ENCODE data around the gene RUNX3. TPM values are rescaled to one million over a fixed set of nuclear protein-coding genes. Genes with fewer than 3 reads are reported as not detected.
A peak's percentile ranks its signal among the peaks of the same experiment; 100 is the strongest.

The RUNX3 gene
- total and polyA plus RNA-seq, 2 of the 8 experiments (the other 6 are each of a cell fraction or from before 2014, with no cell fraction given): 0.62 to 0.82 TPM

DNA sequence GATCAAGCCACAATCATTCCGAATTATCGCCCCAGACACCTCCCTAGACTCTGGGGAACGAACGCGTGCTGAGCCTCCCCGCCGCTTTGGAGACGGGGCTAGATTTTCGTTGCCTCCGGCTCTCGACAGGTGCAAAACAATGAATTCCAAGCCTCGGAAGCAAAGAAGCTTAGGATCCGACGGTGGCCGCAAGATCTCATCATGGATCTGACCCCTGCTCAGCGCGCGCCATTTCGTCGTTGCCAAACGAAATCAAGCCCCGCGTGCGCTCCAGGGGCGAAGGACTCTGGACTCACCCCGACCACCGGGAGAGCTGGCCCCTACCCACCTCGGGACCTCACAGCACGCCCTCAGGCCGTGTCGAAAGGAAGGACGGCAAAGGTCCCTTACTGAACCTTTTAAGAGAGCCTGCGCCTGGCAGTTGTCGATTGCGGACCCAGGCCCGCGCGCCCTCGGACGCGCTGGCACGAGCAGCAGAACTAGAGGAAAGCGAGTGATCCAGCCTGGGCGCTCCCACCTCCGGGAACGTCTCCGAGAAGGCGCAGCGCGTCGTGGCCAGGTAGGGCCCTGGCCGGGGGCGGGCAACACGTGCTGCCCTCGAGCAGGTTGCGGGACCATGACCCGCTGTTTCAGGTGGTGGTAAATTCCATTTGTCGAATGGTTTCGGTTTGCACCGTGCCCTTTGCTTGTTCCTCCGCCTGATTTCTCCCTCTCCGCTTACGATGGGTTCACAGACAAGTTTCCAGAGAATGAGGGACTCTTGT, 1.6 kb upstream of the RUNX3 start:
- H3K79me2 ChIP-seq (ENCODE audit: control insufficient read depth in 1 of 2, insufficient read depth in 2 of 2, low read length in 2 of 2): no peaks in the 10 kb centered on the region
- H3K9me3 ChIP-seq (ENCODE audit: insufficient read depth in 2 of 2, low read depth in 1 of 2, low read length in 1 of 2): no peaks in the 10 kb centered on the region
- no peaks in the 10 kb centered on the region for H3K36me3 ChIP-seq (ENCODE audit: control insufficient read depth in 2 of 4, insufficient read depth in 4 of 4, low read length in 3 of 4)
- peaks cover 0 to 8% of the 10 kb centered on the region in 2 experiments for H4K20me1 ChIP-seq (replicated peaks in 1 of 2; ENCODE audit: control insufficient read depth in 1 of 2, insufficient read depth in 2 of 2, low read length in 2 of 2)
- H3K4ac ChIP-seq (replicated peaks; ENCODE audit: insufficient read length, low read depth, low read length): no peak overlapping the region
- H3K79me1 ChIP-seq (ENCODE audit: low read depth, low read length): no peaks in the 10 kb centered on the region
- peaks cover 6 to 65% (median 42%) of the 10 kb centered on the region in 4 experiments for H3K4me1 ChIP-seq (replicated peaks in 1 of 4; ENCODE audit: control insufficient read depth in 3 of 4, insufficient read depth in 4 of 4, low read length in 3 of 4)
- H3K4me2 ChIP-seq (ENCODE audit: insufficient read depth in 1 of 2, low read depth in 2 of 2, low read length in 2 of 2): peak overlapping the region; percentile 89 to 90
- CTCF ChIA-PET (ENCODE audit: partially characterized antibody): interaction anchor here (0.6 to 3.4 kb wide), 19 partner anchors 10 to 279 kb away, joined by 3 to 23 read pairs (median 5); no protein-coding TSS in a partner anchor
- no peak overlapping the region for H3K56ac ChIP-seq (replicated peaks; ENCODE audit: insufficient read length, low read depth, low read length)
- no peak overlapping the region for H3K9ac ChIP-seq (replicated peaks in 1 of 4; ENCODE audit: extremely low read depth in 1 of 4, low read depth in 3 of 4, low read length in 3 of 4)
- no peak overlapping the region for H2AK5ac ChIP-seq (ENCODE audit: low read depth, low read length)
- H2AFZ ChIP-seq (ENCODE audit: low read length): peak overlapping the region; percentile 90; the same call in 1 of the 2 replicates
- H2BK20ac ChIP-seq (ENCODE audit: low read length): peak overlapping the region; percentile 80; the same call in 1 of the 2 replicates
- peaks cover 24% of the 10 kb centered on the region; the same call in 1 of the 2 replicates for H3K23me2 ChIP-seq (ENCODE audit: low read depth, low read length)
- no peak overlapping the region for H4K5ac ChIP-seq (ENCODE audit: insufficient read length, low read depth, low read length)
- no peak overlapping the region for H2BK120ac ChIP-seq (replicated peaks; ENCODE audit: low read depth, low read length)
- FAIRE-seq (no peak), DNase-seq (ENCODE audit: low read depth in 1 of 2, low spot score in 2 of 2) (peak in 1 of 2 experiments; percentile 73)
- POLR2A ChIA-PET (ENCODE audit: partially characterized antibody): interaction anchor here (1.3 to 2.0 kb wide), 2 partner anchors 8 to 84 kb away, joined by 3 to 6 read pairs; no protein-coding TSS in a partner anchor
- 2% methylated on average over 60 of the region's 63 CpGs; no CpG with 5 or more reads in 1 of the 2 experiments for WGBS, 2 experiments (ENCODE audit: extremely low coverage in 1 of 2, insufficient coverage in 1 of 2, insufficient read length in 1 of 2, insufficient replicate concordance in 2 of 2, low coverage in 1 of 2, low lambda C conversion rate in 2 of 2, missing lambda C conversion rate in 1 of 2)
- H3K27me3 ChIP-seq (replicated peaks in 1 of 4; ENCODE audit: control insufficient read depth in 3 of 4, extremely low read depth in 1 of 4, insufficient read depth in 3 of 4, low read length in 3 of 4): peaks cover 67 to 93% (median 88%) of the 10 kb centered on the region in 4 experiments
- H3K18ac ChIP-seq (ENCODE audit: extremely low read depth, low read length): peak overlapping the region; percentile 87
- peak overlapping the region; percentile 19 to 61 (median 38); a peak in 7 of 8 replicates for H3K4me3 ChIP-seq (ENCODE audit: extremely low read depth in 1 of 4, insufficient read depth in 2 of 4, low read depth in 3 of 4, low read length in 4 of 4)
- H3K14ac ChIP-seq (ENCODE audit: insufficient read length): no peak overlapping the region
- H2BK5ac ChIP-seq (ENCODE audit: low read depth, low read length): no peak overlapping the region; the same call in 1 of the 2 replicates
- peak overlapping the region; percentile 94 for H2BK12ac ChIP-seq (ENCODE audit: low read depth, low read length)
- H4K8ac ChIP-seq (ENCODE audit: extremely low read depth, insufficient read depth, low read length): peak overlapping the region; percentile 66; the same call in 1 of the 2 replicates
- no peak overlapping the region for H3K23ac ChIP-seq (ENCODE audit: insufficient read length)
- no peak overlapping the region for H3K27ac ChIP-seq (ENCODE audit: low read depth, low read length)
- 0 out of 2 replicates have a peak overlapping the region, but pooled peaks have one; percentile 46 for H2BK15ac ChIP-seq (ENCODE audit: low read length)
- peak overlapping the region; percentile 14 for H4K91ac ChIP-seq (replicated peaks; ENCODE audit: insufficient read length, low read length)
- TF ChIP-seq, protein P1, sequence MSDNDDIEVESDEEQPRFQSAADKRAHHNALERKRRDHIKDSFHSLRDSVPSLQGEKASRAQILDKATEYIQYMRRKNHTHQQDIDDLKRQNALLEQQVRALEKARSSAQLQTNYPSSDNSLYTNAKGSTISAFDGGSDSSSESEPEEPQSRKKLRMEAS (IDR thresholded peaks at IDR 0.05): peak; percentile 95
- no peak for TF ChIP-seq FOSL1 (IDR thresholded peaks at IDR 0.05; ENCODE audit: insufficient read depth, low read depth, low read length)

Data from H1 (cell line).